ENCODE results near the gene INTS2.

INTS2 gene

GRCh38 chr17:61874075-61874474 is 53.7 kb downstream of the INTS2 start:
- no peak for TF ChIP-seq POU6F1 (CRISPR knock-in tag; IDR thresholded peaks at IDR 0.05; ENCODE audit: borderline replicate concordance, low read depth)
- no peak for TF ChIP-seq TCF4 (CRISPR knock-in tag; IDR thresholded peaks at IDR 0.05; ENCODE audit: borderline replicate concordance)
- TF ChIP-seq ZNF8 (CRISPR knock-in tag; IDR thresholded peaks at IDR 0.05): no peak
- TF ChIP-seq ZC3H10 (CRISPR knock-in tag; IDR thresholded peaks at IDR 0.05): no peak
- no peak for TF ChIP-seq ZFP3 (CRISPR knock-in tag; IDR thresholded peaks at IDR 0.05)
- no peak for TF ChIP-seq RARB (CRISPR knock-in tag; IDR thresholded peaks at IDR 0.05)
- TF ChIP-seq BACH2 (CRISPR knock-in tag; IDR thresholded peaks at IDR 0.05; ENCODE audit: borderline replicate concordance): no peak
- TF ChIP-seq ZNF565 (CRISPR knock-in tag; conservative IDR thresholded peaks at IDR 0.05; ENCODE audit: low read depth): no peak
- no peak for TF ChIP-seq PPARA (CRISPR knock-in tag; IDR thresholded peaks at IDR 0.05; ENCODE audit: borderline replicate concordance)
- TF ChIP-seq CSRNP3 (CRISPR knock-in tag; IDR thresholded peaks at IDR 0.05): no peak
- no peak for TF ChIP-seq CSDC2 (CRISPR knock-in tag; IDR thresholded peaks at IDR 0.05)
- TF ChIP-seq ESRRG (CRISPR knock-in tag; IDR thresholded peaks at IDR 0.05): no peak
- ATAC-seq: no peak

GRCh38 chr17:61872099-61872498 is 55.7 kb downstream of the INTS2 start:
- no peak for TF ChIP-seq ZNF565 (CRISPR knock-in tag; conservative IDR thresholded peaks at IDR 0.05; ENCODE audit: low read depth)
- no peak for TF ChIP-seq BACH2 (CRISPR knock-in tag; IDR thresholded peaks at IDR 0.05; ENCODE audit: borderline replicate concordance)
- no peak for TF ChIP-seq ZNF8 (CRISPR knock-in tag; IDR thresholded peaks at IDR 0.05)
- TF ChIP-seq CSDC2 (CRISPR knock-in tag; IDR thresholded peaks at IDR 0.05): no peak
- TF ChIP-seq CSRNP3 (CRISPR knock-in tag; IDR thresholded peaks at IDR 0.05): no peak
- TF ChIP-seq PPARA (CRISPR knock-in tag; IDR thresholded peaks at IDR 0.05; ENCODE audit: borderline replicate concordance): no peak
- TF ChIP-seq TOX (CRISPR knock-in tag; IDR thresholded peaks at IDR 0.05; ENCODE audit: borderline replicate concordance): no peak
- TF ChIP-seq ZC3H10 (CRISPR knock-in tag; IDR thresholded peaks at IDR 0.05): no peak
- no peak for TF ChIP-seq GLIS3 (CRISPR knock-in tag; IDR thresholded peaks at IDR 0.05)
- TF ChIP-seq ISL1 (CRISPR knock-in tag; IDR thresholded peaks at IDR 0.05): no peak
- no peak for TF ChIP-seq SNAI2 (CRISPR knock-in tag; IDR thresholded peaks at IDR 0.05)
- ATAC-seq: no peak

GRCh38 chr17:61869138-61869537 is 58.6 kb downstream of the INTS2 start:
- TF ChIP-seq TCF4 (CRISPR knock-in tag; IDR thresholded peaks at IDR 0.05; ENCODE audit: borderline replicate concordance) (no peak), ZFP30 (CRISPR knock-in tag; IDR thresholded peaks at IDR 0.05) (no peak), TSHZ2 (CRISPR knock-in tag; IDR thresholded peaks at IDR 0.05) (no peak), POU6F1 (CRISPR knock-in tag; IDR thresholded peaks at IDR 0.05; ENCODE audit: borderline replicate concordance, low read depth) (no peak), ESRRG (CRISPR knock-in tag; IDR thresholded peaks at IDR 0.05) (no peak), GLIS3 (CRISPR knock-in tag; IDR thresholded peaks at IDR 0.05) (no peak), ISL1 (CRISPR knock-in tag; IDR thresholded peaks at IDR 0.05) (no peak), SNAI2 (CRISPR knock-in tag; IDR thresholded peaks at IDR 0.05) (no peak)
- ATAC-seq: no peak

- no peak for ATAC-seq
- TF ChIP-seq POU6F1 (CRISPR knock-in tag; IDR thresholded peaks at IDR 0.05; ENCODE audit: borderline replicate concordance, low read depth): no peak
- TF ChIP-seq GLIS3 (CRISPR knock-in tag; IDR thresholded peaks at IDR 0.05): no peak
- no peak for TF ChIP-seq ZNF70 (CRISPR knock-in tag; IDR thresholded peaks at IDR 0.05)
- TF ChIP-seq SNAI2 (CRISPR knock-in tag; IDR thresholded peaks at IDR 0.05): no peak
- no peak for TF ChIP-seq ARNTL (CRISPR knock-in tag; IDR thresholded peaks at IDR 0.05; ENCODE audit: borderline replicate concordance, low read depth)
- TF ChIP-seq ZNF8 (CRISPR knock-in tag; IDR thresholded peaks at IDR 0.05): no peak
- TF ChIP-seq PATZ1 (CRISPR knock-in tag; IDR thresholded peaks at IDR 0.05; ENCODE audit: borderline replicate concordance): no peak
- TF ChIP-seq ZFP3 (CRISPR knock-in tag; IDR thresholded peaks at IDR 0.05): no peak
- TF ChIP-seq TCF4 (CRISPR knock-in tag; IDR thresholded peaks at IDR 0.05; ENCODE audit: borderline replicate concordance): no peak
- no peak for TF ChIP-seq PPARA (CRISPR knock-in tag; IDR thresholded peaks at IDR 0.05; ENCODE audit: borderline replicate concordance)
- no peak for TF ChIP-seq ZFP30 (CRISPR knock-in tag; IDR thresholded peaks at IDR 0.05)
These were observed 59.7 kb downstream of the INTS2 start for GRCh38 chr17:61868074-61868473.
